Tibial nerve (tissue), 4 donors: ENCODE data around the gene CCL13. TPM values are rescaled to one million over a fixed set of nuclear protein-coding genes. Genes with fewer than 3 reads are reported as not detected.

Experiments used
- DNase-seq, 2 donors: peaks; one replicate each; pipeline ENCODE4 v3.0.0-alpha.2; 2019; ENCODE audit warnings: low spot score in 2 of 2
- H3K27ac ChIP-seq, 4 donors: fragments of 200-600 bp; sonication (generic) in 3 of 4; one replicate each; pipeline ENCODE4 v1.5.1; 2017 to 2019; ENCODE audit warnings: mild to moderate bottlenecking in 1 of 4
- H3K27me3 ChIP-seq, 2 donors: fragments of 200-600 bp; sonication (generic) in 1 of 2; one replicate each; pipeline versions ENCODE4 v1.5.1 to v1.6.0; 2017 to 2019
- H3K36me3 ChIP-seq, 3 donors: fragments of 200-600 bp; sonication (generic); one replicate each; pipeline ENCODE4 v1.5.1; 2018 to 2019
- H3K4me1 ChIP-seq, 4 donors: fragments of 200-600 bp; sonication (generic) in 3 of 4; one replicate each; pipeline ENCODE4 v1.5.1; 2017 to 2019
- H3K4me3 ChIP-seq, 4 donors: fragments of 200-600 bp; sonication (generic) in 3 of 4; one replicate each; pipeline ENCODE4 v1.5.1; 2017 to 2019; ENCODE audit warnings: mild to moderate bottlenecking in 1 of 4, moderate library complexity in 1 of 4
- H3K9me3 ChIP-seq, 4 donors: fragments of 200-600 bp; sonication (generic) in 3 of 4; one replicate each; pipeline ENCODE4 v1.5.1; 2017 to 2019
- CTCF ChIP-seq, 5 experiments: fragments of 200-600 bp in 3 of 5; fragments of 450-650 bp in 2 of 5; sonication (generic) in 3 of 5; IDR thresholded peaks; one replicate each; pipeline ENCODE4 v1.5.1; 2016 to 2019; ENCODE audit warnings: antibody characterized with exemption in 5 of 5, mild to moderate bottlenecking in 3 of 5, moderate library complexity in 2 of 5
- EP300 ChIP-seq, 2 donors: sonication (generic); formaldehyde crosslinking; IDR thresholded peaks; one replicate each; pipeline ENCODE4 v1.6.1; 2017; ENCODE audit warnings: antibody characterized with exemption in 2 of 2, mild to moderate bottlenecking in 1 of 2
- POLR2A ChIP-seq, 2 donors: fragments of 450-650 bp; IDR thresholded peaks; one replicate each; pipeline ENCODE4 v1.6.1; 2017; ENCODE audit warnings: antibody characterized with exemption in 2 of 2, mild to moderate bottlenecking in 2 of 2, moderate library complexity in 2 of 2
- WGBS, 2 donors: methylation state at CpG; one replicate each; pipeline ENCODE4 v1.1.5; 2018; 5-methylcytosine and 5-hydroxymethylcytosine counted together
- total RNA-seq, 4 donors: library from RNA; depleted of rRNA; stranded (reverse); fragments of >200 nt; gene quantifications; one replicate each; pipeline ENCODE4 v1.1.0, GENCODE V29; 2016

The CCL13 gene
- total RNA-seq, 4 donors from 2014 or later: 35.2 to 307 (median 45.8) TPM

GRCh38 chr17:34397265-34397664, 41.0 kb downstream of the CCL13 start:
- DNase-seq: no peak

GRCh38 chr17:34398990-34399389, 42.7 kb downstream of the CCL13 start:
- Histone ChIP-seq H3K4me1 (no peaks in the 10 kb centered on the region), H3K4me3 (no peak overlapping the region), H3K9me3 (no peaks in the 10 kb centered on the region), H3K27ac (no peak overlapping the region), H3K27me3 (no peaks in the 10 kb centered on the region), H3K36me3 (no peaks in the 10 kb centered on the region)
- TF ChIP-seq CTCF (IDR thresholded peaks at IDR 0.05) (no peak), EP300 (IDR thresholded peaks at IDR 0.05) (no peak), POLR2A (IDR thresholded peaks at IDR 0.05) (no peak)
- DNase-seq: no peak
- 40 to 43% methylated on average over 2 of the region's 2 CpGs for WGBS, 2 donors

More at GRCh38 chr17:34397265-34397664, 41.0 kb downstream of the CCL13 start:
- Histone ChIP-seq H3K27ac (no peak overlapping the region), H3K4me3 (no peak overlapping the region), H3K27me3 (no peaks in the 10 kb centered on the region), H3K9me3 (no peaks in the 10 kb centered on the region), H3K4me1 (no peaks in the 10 kb centered on the region), H3K36me3 (no peaks in the 10 kb centered on the region)
- TF ChIP-seq POLR2A (IDR thresholded peaks at IDR 0.05) (no peak), EP300 (IDR thresholded peaks at IDR 0.05) (no peak), CTCF (IDR thresholded peaks at IDR 0.05) (no peak)

GRCh38 chr17:34399725-34400124, 43.4 kb downstream of the CCL13 start:
- Histone ChIP-seq H3K27ac (no peak overlapping the region), H3K36me3 (no peaks in the 10 kb centered on the region), H3K4me3 (no peak overlapping the region), H3K9me3 (no peaks in the 10 kb centered on the region), H3K4me1 (no peaks in the 10 kb centered on the region), H3K27me3 (no peaks in the 10 kb centered on the region)
- TF ChIP-seq CTCF (IDR thresholded peaks at IDR 0.05) (no peak), POLR2A (IDR thresholded peaks at IDR 0.05) (no peak), EP300 (IDR thresholded peaks at IDR 0.05) (no peak)
- no peak for DNase-seq
- WGBS, 2 donors: 69 to 77% methylated on average over 1 of the region's 1 CpG

GRCh38 chr17:34400301-34400931, 44.1 kb downstream of the CCL13 start:
- no peak for TF ChIP-seq EP300 (IDR thresholded peaks at IDR 0.05)
- no peak for TF ChIP-seq CTCF (IDR thresholded peaks at IDR 0.05)
- TF ChIP-seq POLR2A (IDR thresholded peaks at IDR 0.05): no peak
- WGBS, 2 donors: 72 to 75% methylated on average over 10 of the region's 10 CpGs
- Histone ChIP-seq H3K36me3 (no peaks in the 10 kb centered on the region), H3K27me3 (no peaks in the 10 kb centered on the region), H3K9me3 (no peaks in the 10 kb centered on the region), H3K4me1 (no peaks in the 10 kb centered on the region), H3K4me3 (no peak overlapping the region), H3K27ac (no peak overlapping the region)
- DNase-seq: no peak

- Histone ChIP-seq H3K9me3 (no peaks in the 10 kb centered on the region), H3K36me3 (no peaks in the 10 kb centered on the region), H3K27ac (no peak overlapping the region), H3K27me3 (no peaks in the 10 kb centered on the region), H3K4me3 (no peak overlapping the region), H3K4me1 (no peaks in the 10 kb centered on the region)
- DNase-seq: no peak
- no peak for TF ChIP-seq CTCF (IDR thresholded peaks at IDR 0.05)
- TF ChIP-seq POLR2A (IDR thresholded peaks at IDR 0.05): no peak
- no peak for TF ChIP-seq EP300 (IDR thresholded peaks at IDR 0.05)
- WGBS, 2 donors: 76 to 84% methylated on average over 5 of the region's 5 CpGs
Measured at GRCh38 chr17:34401165-34401564, 44.9 kb downstream of the CCL13 start.
